ENCODE measurements around the gene GABBR2.

GABBR2 gene

DNA sequence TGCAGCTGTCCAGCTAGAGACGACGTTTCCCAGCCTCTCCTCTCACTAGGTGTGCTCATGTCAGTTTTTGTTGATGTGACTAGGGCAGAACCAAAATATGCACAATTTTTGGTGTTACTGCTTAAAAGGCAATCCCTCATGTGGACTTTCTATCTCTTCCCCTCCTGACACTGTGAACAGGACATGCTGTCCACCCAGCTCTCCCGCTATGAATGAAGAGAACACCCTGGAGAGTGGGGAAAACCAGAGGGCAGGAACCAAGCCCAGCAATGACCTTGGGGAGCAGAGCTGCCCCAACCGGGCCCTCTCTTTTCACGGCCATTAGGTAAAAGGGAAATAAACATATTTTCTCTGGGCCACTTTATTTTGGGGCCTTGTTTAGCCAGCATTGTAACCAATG, 406.6 kb downstream of the GABBR2 start:
- Histone ChIP-seq H3K27me3 (ENCODE audit: insufficient read depth, poor library complexity, severe bottlenecking) (no peaks in the 10 kb centered on the region), H3K27ac (ENCODE audit: poor library complexity, severe bottlenecking) (no peak overlapping the region), H3K4me1 (ENCODE audit: insufficient read depth, poor library complexity, severe bottlenecking) (peaks cover 5% of the 10 kb centered on the region), H3K36me3 (ENCODE audit: low read depth) (no peaks in the 10 kb centered on the region), H3K4me3 (ENCODE audit: severe bottlenecking) (no peak overlapping the region), H3K9me3 (ENCODE audit: severe bottlenecking) (no peaks in the 10 kb centered on the region)
- DNase-seq (ENCODE audit: low spot score) (no peak), ATAC-seq (ENCODE audit: low read depth) (no peak)
- TF ChIP-seq, protein P1, sequence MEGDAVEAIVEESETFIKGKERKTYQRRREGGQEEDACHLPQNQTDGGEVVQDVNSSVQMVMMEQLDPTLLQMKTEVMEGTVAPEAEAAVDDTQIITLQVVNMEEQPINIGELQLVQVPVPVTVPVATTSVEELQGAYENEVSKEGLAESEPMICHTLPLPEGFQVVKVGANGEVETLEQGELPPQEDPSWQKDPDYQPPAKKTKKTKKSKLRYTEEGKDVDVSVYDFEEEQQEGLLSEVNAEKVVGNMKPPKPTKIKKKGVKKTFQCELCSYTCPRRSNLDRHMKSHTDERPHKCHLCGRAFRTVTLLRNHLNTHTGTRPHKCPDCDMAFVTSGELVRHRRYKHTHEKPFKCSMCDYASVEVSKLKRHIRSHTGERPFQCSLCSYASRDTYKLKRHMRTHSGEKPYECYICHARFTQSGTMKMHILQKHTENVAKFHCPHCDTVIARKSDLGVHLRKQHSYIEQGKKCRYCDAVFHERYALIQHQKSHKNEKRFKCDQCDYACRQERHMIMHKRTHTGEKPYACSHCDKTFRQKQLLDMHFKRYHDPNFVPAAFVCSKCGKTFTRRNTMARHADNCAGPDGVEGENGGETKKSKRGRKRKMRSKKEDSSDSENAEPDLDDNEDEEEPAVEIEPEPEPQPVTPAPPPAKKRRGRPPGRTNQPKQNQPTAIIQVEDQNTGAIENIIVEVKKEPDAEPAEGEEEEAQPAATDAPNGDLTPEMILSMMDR (IDR thresholded peaks at IDR 0.05; ENCODE audit: poor library complexity, severe bottlenecking), result no peak

DNA sequence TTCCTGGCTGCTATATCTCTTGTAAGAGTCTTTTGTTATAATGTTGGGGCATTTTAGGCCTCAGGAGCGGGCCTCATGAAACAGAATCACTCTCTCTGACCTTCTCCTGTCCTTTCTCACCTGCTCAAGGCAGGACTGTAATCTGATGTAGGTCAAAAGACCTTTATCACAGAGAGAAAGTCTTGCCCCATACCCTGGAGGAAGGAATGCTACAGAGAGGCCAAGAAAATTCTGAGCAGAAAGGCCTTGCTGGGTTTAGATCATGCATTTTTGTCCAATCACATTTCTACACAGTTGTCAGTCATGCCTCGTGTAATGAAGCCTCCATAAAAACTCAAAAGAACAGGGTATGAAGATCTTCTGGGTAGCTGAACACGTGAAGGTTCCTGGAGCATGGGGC, 408.1 kb downstream of the GABBR2 start:
- Histone ChIP-seq H3K27ac (ENCODE audit: poor library complexity, severe bottlenecking) (no peak overlapping the region), H3K4me3 (ENCODE audit: severe bottlenecking) (no peak overlapping the region)

DNA sequence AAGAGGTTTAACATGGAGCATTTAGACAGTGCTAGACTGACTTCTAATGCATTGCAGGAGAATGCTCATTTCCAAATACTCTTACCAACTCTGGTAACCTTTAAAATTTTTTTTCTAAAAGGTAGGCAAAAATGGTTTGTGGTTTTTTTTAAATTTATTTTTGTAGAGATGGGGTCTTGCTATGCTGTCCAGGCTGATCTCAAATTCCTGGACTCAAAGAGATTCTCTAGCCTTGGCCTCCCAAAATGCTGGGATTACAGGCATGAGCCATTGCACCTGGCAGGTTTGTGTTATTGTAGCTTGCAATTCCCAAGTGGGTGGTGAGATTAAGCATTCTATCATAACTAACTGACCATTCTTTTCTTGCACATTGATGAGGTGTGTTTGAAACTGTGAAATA, 410.3 kb downstream of the GABBR2 start:
- ATAC-seq (ENCODE audit: low read depth) (no peak), DNase-seq (ENCODE audit: low spot score) (no peak)
- Histone ChIP-seq H3K27me3 (ENCODE audit: insufficient read depth, poor library complexity, severe bottlenecking) (no peaks in the 10 kb centered on the region), H3K27ac (ENCODE audit: poor library complexity, severe bottlenecking) (no peak overlapping the region), H3K9me3 (ENCODE audit: severe bottlenecking) (no peaks in the 10 kb centered on the region), H3K4me3 (ENCODE audit: severe bottlenecking) (no peak overlapping the region), H3K4me1 (ENCODE audit: insufficient read depth, poor library complexity, severe bottlenecking) (no peaks in the 10 kb centered on the region), H3K36me3 (ENCODE audit: low read depth) (no peaks in the 10 kb centered on the region)
- TF ChIP-seq, protein P1 (IDR thresholded peaks at IDR 0.05; ENCODE audit: poor library complexity, severe bottlenecking), result no peak

More for the DNA sequence above, 408.1 kb downstream of the GABBR2 start:
- Histone ChIP-seq H3K9me3 (ENCODE audit: severe bottlenecking) (no peaks in the 10 kb centered on the region), H3K4me1 (ENCODE audit: insufficient read depth, poor library complexity, severe bottlenecking) (no peaks in the 10 kb centered on the region), H3K27me3 (ENCODE audit: insufficient read depth, poor library complexity, severe bottlenecking) (no peaks in the 10 kb centered on the region), H3K36me3 (ENCODE audit: low read depth) (no peaks in the 10 kb centered on the region)
- DNase-seq (ENCODE audit: low spot score) (no peak), ATAC-seq (ENCODE audit: low read depth) (no peak)
- TF ChIP-seq, protein P1 (IDR thresholded peaks at IDR 0.05; ENCODE audit: poor library complexity, severe bottlenecking), result no peak

DNA sequence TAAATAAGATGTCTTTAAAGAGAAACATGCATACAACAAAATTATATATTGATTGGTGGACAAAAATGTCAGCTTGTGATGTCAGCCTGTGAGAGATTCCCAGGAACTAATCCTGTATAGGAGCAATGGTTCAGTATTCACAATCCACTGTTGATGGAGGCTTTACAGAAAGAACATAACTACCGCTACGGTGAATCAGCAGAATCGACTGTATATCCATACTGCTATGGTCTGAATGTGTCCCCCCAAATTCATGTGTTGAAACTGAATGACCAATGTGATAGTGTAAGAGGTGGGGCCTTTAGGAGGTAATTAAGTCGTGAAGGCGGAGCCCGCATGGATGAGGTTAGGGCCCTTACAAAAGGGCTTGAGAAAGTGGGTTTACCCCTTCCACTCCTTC, 412.9 kb downstream of the GABBR2 start:
- DNase-seq (ENCODE audit: low spot score) (no peak), ATAC-seq (ENCODE audit: low read depth) (no peak)
- TF ChIP-seq, protein P1 (IDR thresholded peaks at IDR 0.05; ENCODE audit: poor library complexity, severe bottlenecking), result no peak
- H3K4me3 ChIP-seq (ENCODE audit: severe bottlenecking), result no peak overlapping the region
- H3K4me1 ChIP-seq (ENCODE audit: insufficient read depth, poor library complexity, severe bottlenecking), result no peaks in the 10 kb centered on the region
- no peak overlapping the region for H3K27ac ChIP-seq (ENCODE audit: poor library complexity, severe bottlenecking)
- no peaks in the 10 kb centered on the region for H3K9me3 ChIP-seq (ENCODE audit: severe bottlenecking)
- no peaks in the 10 kb centered on the region for H3K36me3 ChIP-seq (ENCODE audit: low read depth)
- no peaks in the 10 kb centered on the region for H3K27me3 ChIP-seq (ENCODE audit: insufficient read depth, poor library complexity, severe bottlenecking)

DNA sequence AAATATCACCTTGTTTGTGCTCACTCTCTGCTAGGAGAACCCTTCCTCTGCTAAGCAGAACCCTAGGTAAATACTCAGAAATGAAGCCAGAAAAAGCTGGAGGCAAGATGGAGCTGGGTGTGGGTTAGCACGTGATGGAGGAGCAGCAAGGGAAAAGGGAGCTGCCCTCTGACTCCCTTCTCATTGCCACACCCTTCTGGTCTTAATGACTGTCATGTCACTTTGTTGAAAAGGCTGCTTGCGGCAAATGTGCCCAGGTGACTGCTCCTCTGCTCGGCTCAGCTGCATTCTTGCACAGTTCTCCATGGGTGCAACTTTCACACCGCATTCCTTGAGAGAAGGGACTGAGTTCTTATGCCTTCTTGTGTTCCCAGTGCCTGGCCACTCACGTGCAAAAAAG, 416.9 kb downstream of the GABBR2 start:
- ATAC-seq (ENCODE audit: low read depth) (no peak), DNase-seq (ENCODE audit: low spot score) (no peak)
- TF ChIP-seq, protein P1 (IDR thresholded peaks at IDR 0.05; ENCODE audit: poor library complexity, severe bottlenecking), result no peak
- Histone ChIP-seq H3K27ac (ENCODE audit: poor library complexity, severe bottlenecking) (no peak overlapping the region), H3K4me1 (ENCODE audit: insufficient read depth, poor library complexity, severe bottlenecking) (no peaks in the 10 kb centered on the region), H3K36me3 (ENCODE audit: low read depth) (no peaks in the 10 kb centered on the region), H3K27me3 (ENCODE audit: insufficient read depth, poor library complexity, severe bottlenecking) (no peaks in the 10 kb centered on the region), H3K4me3 (ENCODE audit: severe bottlenecking) (no peak overlapping the region), H3K9me3 (ENCODE audit: severe bottlenecking) (no peaks in the 10 kb centered on the region)
